Measurements from ENCODE around the gene TMX4.
A peak's percentile ranks its signal among the peaks of the same experiment; 100 is the strongest.

TMX4 gene

GRCh38 chr20:8012724-8013123 is 6.8 kb downstream of the TMX4 start:
- DNase-seq: no peak

- no peak for DNase-seq
Measured at GRCh38 chr20:8008733-8009132, 10.8 kb downstream of the TMX4 start.

GRCh38 chr20:8007490-8007889 is 12.1 kb downstream of the TMX4 start:
- DNase-seq: no peak

- DNase-seq: no peak
Measured at GRCh38 chr20:8005575-8006366, 13.8 kb downstream of the TMX4 start.

GRCh38 chr20:8005033-8005432 is 14.5 kb downstream of the TMX4 start:
- DNase-seq: no peak

- DNase-seq: no peak
Measured at GRCh38 chr20:8002056-8002455, 17.5 kb downstream of the TMX4 start.

- no peak for DNase-seq
Measured at GRCh38 chr20:8000796-8001195, 18.8 kb downstream of the TMX4 start.

- DNase-seq: no peak
Measured at GRCh38 chr20:7996898-7997297, 22.7 kb downstream of the TMX4 start.

- DNase-seq: no peak
Measured at GRCh38 chr20:7994809-7995208, 24.8 kb downstream of the TMX4 start.

GRCh38 chr20:7993703-7994102 is 25.9 kb downstream of the TMX4 start:
- no peak for DNase-seq

- DNase-seq: no peak
Measured at GRCh38 chr20:7993238-7993637, 26.3 kb downstream of the TMX4 start.

- DNase-seq: no peak
Measured at GRCh38 chr20:7990385-7990784, 29.2 kb downstream of the TMX4 start.

- DNase-seq: no peak
Measured at GRCh38 chr20:7989379-7989778, 30.2 kb downstream of the TMX4 start.

GRCh38 chr20:7985916-7986315 is 33.6 kb downstream of the TMX4 start:
- DNase-seq: no peak

GRCh38 chr20:7984192-7984591 is 35.4 kb downstream of the TMX4 start:
- DNase-seq: no peak

- no peak for DNase-seq
Measured at GRCh38 chr20:7981374-7981773, 38.2 kb downstream of the TMX4 start.

- peak; percentile 2 to 17 for DNase-seq
Measured at GRCh38 chr20:7980332-7981046, 39.1 kb downstream of the TMX4 start.

GRCh38 chr20:7977709-7978108 is 41.9 kb downstream of the TMX4 start:
- no peak for DNase-seq

- DNase-seq: no peak
Measured at GRCh38 chr20:7975851-7976414, 43.6 kb downstream of the TMX4 start.

- no peak for DNase-seq
Measured at GRCh38 chr20:7974785-7975435, 44.7 kb downstream of the TMX4 start.

GRCh38 chr20:7971536-7972280 is 47.9 kb downstream of the TMX4 start:
- DNase-seq: no peak

GRCh38 chr20:7967199-7967844 is 52.2 kb downstream of the TMX4 start:
- no peak for DNase-seq

Data from activated CD4-positive, alpha-beta T cell treated with anti-CD3 and anti-CD28 coated beads, Interleukin-2, amount 50 U/mL, for 48 hours (primary cell).